HEK293T (cell line): ENCODE results near the gene SMTNL1.

Experiments used
- ELF4 ChIP-seq: fragments of 450-650 bp; IDR thresholded peaks from 2 replicates; pipeline ENCODE4 v1.6.1; 2017; ENCODE audit warnings: antibody characterized with exemption
- HDGF ChIP-seq: fragments of 450-650 bp; IDR thresholded peaks from 2 replicates; pipeline ENCODE4 v1.6.1; 2017; ENCODE audit warnings: antibody characterized with exemption, borderline replicate concordance
- L3MBTL2 ChIP-seq: fragments of 450-650 bp; conservative IDR thresholded peaks from 2 replicates; pipeline ENCODE4 v1.6.1; 2016; ENCODE audit warnings: mild to moderate bottlenecking
- LEF1 ChIP-seq: fragments of 450-650 bp; IDR thresholded peaks from 2 replicates; pipeline ENCODE4 v1.6.1; 2017; ENCODE audit warnings: mild to moderate bottlenecking, borderline replicate concordance
- NFRKB ChIP-seq: fragments of 450-650 bp; IDR thresholded peaks from 2 replicates; pipeline ENCODE4 v1.6.1; 2016; ENCODE audit warnings: mild to moderate bottlenecking, moderate library complexity
- SUZ12 ChIP-seq: fragments of 450-650 bp; IDR thresholded peaks from 2 replicates; pipeline ENCODE4 v1.6.1; 2016; ENCODE audit warnings: mild to moderate bottlenecking

DNA sequence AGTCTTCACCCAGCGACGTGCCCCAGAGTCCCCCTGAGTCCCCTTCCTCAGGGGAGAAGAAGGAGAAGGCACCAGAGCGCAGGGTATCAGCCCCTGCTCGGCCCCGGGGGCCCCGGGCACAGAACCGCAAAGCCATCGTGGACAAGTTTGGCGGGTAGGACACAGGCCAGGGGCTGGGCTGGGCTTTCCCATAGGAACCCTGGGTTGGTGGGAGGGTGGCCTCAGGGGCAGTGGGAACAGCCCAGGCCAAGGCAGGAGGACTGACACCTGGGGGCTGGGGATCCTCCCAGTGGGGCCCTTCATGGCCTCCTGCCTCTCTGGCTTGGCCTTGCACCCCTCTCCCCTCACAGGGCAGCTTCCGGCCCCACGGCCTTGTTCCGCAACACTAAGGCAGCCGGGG, 8.5 kb downstream of the SMTNL1 start:
- TF ChIP-seq NFRKB (no peak), ELF4 (no peak), LEF1 (no peak), HDGF (no peak), SUZ12 (no peak), L3MBTL2 (no peak)
